Measurements from ENCODE around the gene KCNMA1.
A peak's percentile ranks its signal among the peaks of the same experiment; 100 is the strongest.

Gene KCNMA1

DNA sequence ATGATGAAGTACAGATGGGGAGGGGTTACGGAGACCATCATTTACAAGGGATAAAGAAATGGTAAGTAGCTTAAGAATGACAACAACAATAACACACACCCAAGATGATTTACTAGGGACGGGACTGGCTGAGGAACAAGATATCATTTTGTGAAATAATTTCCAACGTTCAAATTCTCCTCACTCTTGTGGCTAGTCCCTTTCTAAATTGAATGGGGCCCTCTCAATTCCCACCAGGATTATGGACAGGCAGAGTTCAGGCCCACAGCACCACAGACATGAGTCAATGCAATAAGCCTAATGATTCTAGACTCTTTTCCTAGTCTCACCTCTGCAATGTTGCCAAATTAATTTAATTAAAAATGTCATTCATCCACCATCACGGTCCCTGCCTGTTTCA, 448.1 kb downstream of the KCNMA1 start:
- TF ChIP-seq GATA2 (IDR thresholded peaks at IDR 0.05; ENCODE audit: low read depth, low read length) (no peak), GATA3 (IDR thresholded peaks at IDR 0.05; ENCODE audit: low read depth, low read length) (no peak)

- no peak for TF ChIP-seq GATA3 (IDR thresholded peaks at IDR 0.05; ENCODE audit: low read depth, low read length)
- TF ChIP-seq GATA2 (IDR thresholded peaks at IDR 0.05; ENCODE audit: low read depth, low read length) = no peak
These were observed 448.5 kb downstream of the KCNMA1 start for GRCh38 chr10:77189075-77189474.

DNA sequence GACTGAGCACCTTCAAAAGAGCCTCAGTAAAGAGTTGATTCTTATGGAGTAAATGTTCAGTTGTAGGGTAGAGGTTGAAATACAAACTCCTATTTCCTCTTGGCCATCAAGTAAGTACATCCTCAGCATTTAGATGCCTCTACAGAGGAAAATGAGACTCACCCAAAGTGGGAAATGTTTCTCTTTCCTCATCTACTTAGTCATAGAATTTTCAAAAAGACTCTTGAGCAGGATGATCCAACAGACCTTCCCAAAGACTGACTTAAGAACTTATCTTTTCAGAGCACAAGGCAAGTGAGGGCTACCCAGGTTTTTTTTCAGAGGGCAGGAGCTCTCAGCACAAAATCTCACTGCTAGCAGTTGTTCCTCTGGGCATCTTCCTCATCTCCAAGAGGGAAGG, 449.1 kb downstream of the KCNMA1 start:
- TF ChIP-seq GATA3 (IDR thresholded peaks at IDR 0.05; ENCODE audit: low read depth, low read length) (no peak), GATA2 (IDR thresholded peaks at IDR 0.05; ENCODE audit: low read depth, low read length) (no peak)

- TF ChIP-seq GATA2 (IDR thresholded peaks at IDR 0.05; ENCODE audit: low read depth, low read length) = no peak
- no peak; the same call in 1 of the 2 replicates for TF ChIP-seq GATA3 (IDR thresholded peaks at IDR 0.05; ENCODE audit: low read depth, low read length)
These were observed 449.6 kb downstream of the KCNMA1 start for GRCh38 chr10:77188000-77188395.

- TF ChIP-seq GATA2 (IDR thresholded peaks at IDR 0.05; ENCODE audit: low read depth, low read length) = peak; percentile 91
- peak; percentile 83 for TF ChIP-seq GATA3 (IDR thresholded peaks at IDR 0.05; ENCODE audit: low read depth, low read length)
These were observed 450.1 kb downstream of the KCNMA1 start for GRCh38 chr10:77187376-77187999.

DNA sequence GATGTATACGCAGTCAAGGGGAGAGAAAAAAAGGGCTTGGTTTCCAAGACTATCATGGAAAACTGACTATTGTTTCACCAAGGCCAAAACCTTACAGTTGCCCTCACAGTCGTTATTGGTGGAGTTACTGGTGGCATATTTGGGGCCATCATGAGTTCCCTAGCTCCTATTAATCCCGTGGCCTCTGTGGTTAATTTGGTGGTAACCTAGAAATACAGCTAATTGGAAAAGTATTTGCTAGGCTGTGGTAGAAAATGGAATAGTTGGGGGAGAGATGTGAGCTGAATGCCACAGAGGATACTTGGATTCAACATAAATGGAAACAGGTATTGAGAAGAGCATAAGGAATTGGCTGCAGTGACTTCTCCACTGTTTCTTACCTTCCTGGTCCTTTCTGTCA, 450.7 kb downstream of the KCNMA1 start:
- TF ChIP-seq GATA3 (IDR thresholded peaks at IDR 0.05; ENCODE audit: low read depth, low read length) (no peak), GATA2 (IDR thresholded peaks at IDR 0.05; ENCODE audit: low read depth, low read length) (no peak)

GRCh38 chr10:77185696-77186095, 451.9 kb downstream of the KCNMA1 start:
- TF ChIP-seq GATA2 (IDR thresholded peaks at IDR 0.05; ENCODE audit: low read depth, low read length) (no peak), GATA3 (IDR thresholded peaks at IDR 0.05; ENCODE audit: low read depth, low read length) (no peak)

DNA sequence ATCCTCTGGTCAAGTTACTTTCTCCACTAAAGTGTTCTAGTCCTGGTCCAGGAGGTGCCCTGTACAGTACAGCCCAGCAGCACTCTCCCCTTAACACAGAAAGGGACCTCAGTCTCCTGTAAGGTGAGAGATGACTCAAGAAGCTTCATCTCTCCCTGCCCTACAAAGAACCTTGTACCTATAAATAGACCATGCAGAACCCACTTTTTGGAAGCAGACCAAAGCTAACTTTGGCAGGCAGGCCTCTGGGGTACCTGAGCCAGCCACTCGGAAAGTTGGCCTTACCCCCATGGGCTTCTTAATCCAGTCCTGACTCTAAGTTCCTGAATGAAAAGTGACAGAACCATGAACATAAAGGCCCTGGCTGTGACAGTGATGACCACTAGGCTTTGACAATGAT, 454.8 kb downstream of the KCNMA1 start:
- TF ChIP-seq GATA2 (IDR thresholded peaks at IDR 0.05; ENCODE audit: low read depth, low read length) (no peak), GATA3 (IDR thresholded peaks at IDR 0.05; ENCODE audit: low read depth, low read length) (no peak)

GRCh38 chr10:77180794-77181193, 456.8 kb downstream of the KCNMA1 start:
- TF ChIP-seq GATA2 (IDR thresholded peaks at IDR 0.05; ENCODE audit: low read depth, low read length) (no peak), GATA3 (IDR thresholded peaks at IDR 0.05; ENCODE audit: low read depth, low read length) (no peak)

DNA sequence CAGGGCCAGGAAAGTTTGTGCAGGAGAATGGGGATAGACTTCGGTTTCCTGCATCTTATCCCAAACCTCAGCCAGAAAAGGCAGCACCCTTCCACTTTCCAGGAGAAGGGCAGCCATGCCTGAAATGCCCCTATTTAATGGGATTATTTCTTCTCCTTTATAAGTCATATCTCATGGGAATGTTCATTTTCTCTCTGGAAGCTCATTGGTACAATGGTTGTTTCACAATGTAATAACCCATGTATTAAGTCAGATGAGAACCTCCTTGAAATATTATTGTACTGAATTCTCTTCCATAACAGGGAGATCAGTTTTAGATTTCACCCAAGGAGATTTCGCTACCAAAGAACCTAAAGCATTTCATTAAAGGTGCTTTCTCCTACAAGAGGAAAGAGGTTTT, 457.5 kb downstream of the KCNMA1 start:
- no peak for TF ChIP-seq GATA3 (IDR thresholded peaks at IDR 0.05; ENCODE audit: low read depth, low read length)
- no peak for TF ChIP-seq GATA2 (IDR thresholded peaks at IDR 0.05; ENCODE audit: low read depth, low read length)

DNA sequence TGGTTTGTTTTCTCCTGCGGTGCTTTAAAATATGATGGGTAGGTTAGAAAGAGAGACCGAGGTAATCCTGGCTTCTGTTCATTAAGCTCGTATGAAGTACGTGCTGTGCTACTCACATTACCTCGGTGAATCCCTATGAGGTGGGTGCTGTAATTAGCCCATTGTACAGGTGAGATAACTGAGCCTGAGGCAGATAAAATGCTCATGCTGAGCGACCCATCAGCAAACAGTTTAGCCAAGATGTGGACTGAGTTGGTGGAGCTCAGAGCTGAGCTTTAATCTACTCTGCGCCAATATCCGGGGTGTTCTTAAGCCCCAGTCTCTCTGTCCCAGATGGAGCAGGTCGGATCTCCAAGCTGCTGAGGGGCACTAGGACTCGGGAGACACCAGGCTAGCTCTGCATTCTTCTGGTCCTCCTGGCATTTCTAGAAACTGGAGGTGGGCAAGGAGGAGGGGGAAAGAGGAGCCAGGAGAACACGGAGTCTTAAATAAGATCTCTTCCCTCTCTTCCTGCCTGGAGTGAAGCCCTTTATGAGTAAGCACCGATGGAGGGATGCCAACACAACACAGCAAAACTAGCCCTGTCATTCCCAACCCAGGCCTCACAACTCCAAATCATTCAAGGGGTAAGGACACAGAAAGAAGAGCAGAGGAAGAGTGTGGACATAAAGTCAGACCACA, 458.5 kb downstream of the KCNMA1 start:
- no peak for TF ChIP-seq GATA2 (IDR thresholded peaks at IDR 0.05; ENCODE audit: low read depth, low read length)
- no peak for TF ChIP-seq GATA3 (IDR thresholded peaks at IDR 0.05; ENCODE audit: low read depth, low read length)

DNA sequence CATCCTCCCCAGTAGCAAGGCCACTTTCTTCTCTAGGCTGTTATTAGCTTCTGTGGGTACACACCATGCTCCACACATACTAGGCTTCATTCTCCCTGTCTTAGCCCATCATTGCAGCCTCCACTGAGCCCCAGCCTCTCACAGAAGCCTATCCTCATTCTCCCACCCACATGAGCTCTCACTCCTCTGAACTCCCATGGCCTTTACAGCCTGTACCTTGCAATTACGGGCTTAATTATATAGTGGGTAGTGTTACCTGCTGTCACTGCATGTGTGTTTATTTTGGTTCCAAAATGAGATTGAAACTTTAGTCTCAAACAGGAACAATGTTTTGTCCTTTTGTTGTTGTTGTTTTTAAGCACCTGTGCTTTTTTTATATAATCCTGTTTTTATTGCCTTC, 460.0 kb downstream of the KCNMA1 start:
- no peak for TF ChIP-seq GATA3 (IDR thresholded peaks at IDR 0.05; ENCODE audit: low read depth, low read length)

GRCh38 chr10:77177161-77177560, 460.4 kb downstream of the KCNMA1 start:
- no peak for TF ChIP-seq GATA3 (IDR thresholded peaks at IDR 0.05; ENCODE audit: low read depth, low read length)
- no peak for TF ChIP-seq GATA2 (IDR thresholded peaks at IDR 0.05; ENCODE audit: low read depth, low read length)

DNA sequence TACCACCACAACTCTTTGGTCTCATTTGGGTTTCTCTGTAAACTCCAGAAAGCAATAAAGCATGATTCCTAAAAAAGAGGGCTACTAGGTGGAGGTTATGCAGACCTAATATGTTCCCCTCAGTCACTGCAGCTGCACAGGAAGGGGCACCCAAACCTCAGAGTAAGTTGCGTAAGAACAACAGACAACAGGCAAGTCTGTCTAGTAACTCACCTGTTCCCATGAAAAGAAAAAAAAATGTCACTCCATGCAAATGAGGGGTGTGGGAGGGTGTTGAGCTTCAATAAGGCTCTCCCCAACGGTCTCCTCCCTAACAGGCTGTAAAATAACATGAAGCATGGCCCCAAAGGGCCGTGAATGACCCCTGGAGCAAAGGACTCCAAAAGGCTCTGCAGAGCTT, 461.4 kb downstream of the KCNMA1 start:
- no peak for TF ChIP-seq GATA3 (IDR thresholded peaks at IDR 0.05; ENCODE audit: low read depth, low read length)
- no peak for TF ChIP-seq GATA2 (IDR thresholded peaks at IDR 0.05; ENCODE audit: low read depth, low read length)

DNA sequence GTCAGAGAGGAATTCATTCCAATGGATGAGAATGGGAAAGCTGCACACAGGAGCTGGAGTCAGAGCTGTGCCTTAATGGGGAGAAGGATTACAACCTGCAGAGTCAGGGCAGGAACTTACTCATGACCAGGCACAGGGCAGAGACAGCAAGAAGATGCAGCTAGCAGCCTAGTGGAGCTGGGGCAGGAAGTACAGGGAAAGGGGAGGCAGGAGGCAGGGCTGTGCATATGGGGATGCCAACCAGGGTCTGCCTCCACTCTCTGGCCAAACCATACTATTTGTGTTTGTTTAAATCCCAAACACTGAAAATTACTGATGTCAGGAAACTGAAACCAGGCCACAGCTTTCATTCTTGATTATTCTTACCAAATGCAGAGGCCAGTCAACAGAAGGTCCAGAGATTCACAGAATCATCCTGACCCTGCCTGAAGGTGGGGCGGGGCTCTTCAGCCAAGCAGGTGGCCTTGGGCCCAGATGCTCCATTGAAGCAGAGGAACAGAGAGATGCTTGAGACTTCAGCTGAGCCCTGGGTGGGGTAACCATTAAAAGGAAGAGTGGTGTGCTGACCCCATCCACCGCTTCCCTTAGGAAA, 461.9 kb downstream of the KCNMA1 start:
- TF ChIP-seq GATA3 (IDR thresholded peaks at IDR 0.05; ENCODE audit: low read depth, low read length) (no peak), GATA2 (IDR thresholded peaks at IDR 0.05; ENCODE audit: low read depth, low read length) (no peak)

Data from SH-SY5Y (cell line).